Measurements from ENCODE around the gene GADL1. TPM values are rescaled to one million over a fixed set of nuclear protein-coding genes. Genes with fewer than 3 reads are reported as not detected.

Gene GADL1
- total RNA-seq, 4 donors from 2014 or later: not detected

DNA sequence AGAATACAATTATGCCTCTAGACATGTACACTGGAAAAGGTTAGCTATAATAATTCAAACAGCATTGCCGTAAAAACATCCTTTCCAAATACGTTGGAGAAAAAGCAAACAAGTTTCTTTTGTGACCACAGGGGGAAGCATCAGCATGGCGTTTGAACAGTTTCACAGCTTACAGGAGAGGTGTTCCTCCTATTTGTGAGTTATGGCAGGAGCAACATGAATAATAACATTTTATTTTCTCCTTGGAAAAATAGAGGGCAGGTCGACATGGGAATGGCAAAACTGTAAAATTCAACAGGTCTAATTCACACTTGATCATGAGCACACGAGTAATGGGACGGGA lies 39.7 kb upstream of the GADL1 start:
- Histone ChIP-seq H3K4me3 (peak overlapping the region in 1 of 4 donors; percentile 6), H3K27me3 (no peaks in the 10 kb centered on the region), H3K4me1 (peaks cover 0 to 14% (median 1%) of the 10 kb centered on the region in 4 donors), H3K27ac (no peak overlapping the region), H3K36me3 (no peaks in the 10 kb centered on the region), H3K9me3 (no peaks in the 10 kb centered on the region)
- WGBS, 2 donors: 15 to 18% methylated on average over 6 of the region's 6 CpGs
- TF ChIP-seq, protein P1, sequence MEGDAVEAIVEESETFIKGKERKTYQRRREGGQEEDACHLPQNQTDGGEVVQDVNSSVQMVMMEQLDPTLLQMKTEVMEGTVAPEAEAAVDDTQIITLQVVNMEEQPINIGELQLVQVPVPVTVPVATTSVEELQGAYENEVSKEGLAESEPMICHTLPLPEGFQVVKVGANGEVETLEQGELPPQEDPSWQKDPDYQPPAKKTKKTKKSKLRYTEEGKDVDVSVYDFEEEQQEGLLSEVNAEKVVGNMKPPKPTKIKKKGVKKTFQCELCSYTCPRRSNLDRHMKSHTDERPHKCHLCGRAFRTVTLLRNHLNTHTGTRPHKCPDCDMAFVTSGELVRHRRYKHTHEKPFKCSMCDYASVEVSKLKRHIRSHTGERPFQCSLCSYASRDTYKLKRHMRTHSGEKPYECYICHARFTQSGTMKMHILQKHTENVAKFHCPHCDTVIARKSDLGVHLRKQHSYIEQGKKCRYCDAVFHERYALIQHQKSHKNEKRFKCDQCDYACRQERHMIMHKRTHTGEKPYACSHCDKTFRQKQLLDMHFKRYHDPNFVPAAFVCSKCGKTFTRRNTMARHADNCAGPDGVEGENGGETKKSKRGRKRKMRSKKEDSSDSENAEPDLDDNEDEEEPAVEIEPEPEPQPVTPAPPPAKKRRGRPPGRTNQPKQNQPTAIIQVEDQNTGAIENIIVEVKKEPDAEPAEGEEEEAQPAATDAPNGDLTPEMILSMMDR (IDR thresholded peaks at IDR 0.05): peak; percentile 41 to 60 (median 45)
- no peak for TF ChIP-seq POLR2A (IDR thresholded peaks at IDR 0.05)
- no peak for DNase-seq (ENCODE audit: low spot score in 2 of 2)

DNA sequence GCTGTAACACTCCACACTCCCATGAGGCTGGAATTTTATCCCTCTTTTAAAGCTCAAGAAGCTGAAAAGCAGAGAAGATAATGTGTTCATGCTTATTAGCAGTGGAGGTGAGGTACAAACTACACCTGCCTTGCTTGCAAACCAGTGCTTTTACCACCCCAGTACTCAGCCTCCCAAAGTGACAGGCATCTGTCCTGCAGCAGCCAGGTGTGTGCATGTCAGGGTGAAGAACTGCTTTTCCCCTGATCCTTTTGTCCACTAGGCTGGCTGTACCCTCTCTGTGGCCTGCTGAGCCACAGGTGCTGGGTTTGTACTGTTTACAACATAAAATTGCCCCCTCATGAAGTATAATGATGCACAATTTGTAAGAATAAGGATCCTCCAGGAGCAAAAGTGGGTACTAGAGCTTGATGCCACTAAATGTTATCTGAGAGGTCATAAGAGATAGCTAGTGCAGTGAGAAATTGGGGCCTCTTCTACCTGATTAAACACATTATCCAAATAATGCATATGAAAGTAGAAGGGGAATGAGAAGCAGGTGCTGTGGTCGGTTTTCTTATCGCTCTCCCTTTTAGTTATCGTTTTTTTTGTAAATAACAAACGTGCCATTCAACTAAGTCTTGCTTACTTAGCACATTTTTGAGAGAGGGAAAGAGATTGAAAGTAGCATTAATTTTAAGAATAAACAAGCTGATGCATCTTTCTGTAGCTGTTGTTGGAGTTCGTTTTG lies 39.2 kb upstream of the GADL1 start:
- no peaks in the 10 kb centered on the region for H3K9me3 ChIP-seq
- H3K27ac ChIP-seq: no peak overlapping the region
- no peak for TF ChIP-seq POLR2A (IDR thresholded peaks at IDR 0.05)
- TF ChIP-seq, protein P1 (IDR thresholded peaks at IDR 0.05): no peak
- TF ChIP-seq EP300 (IDR thresholded peaks at IDR 0.05): no peak
- peaks cover 0 to 14% (median 1%) of the 10 kb centered on the region in 4 donors for H3K4me1 ChIP-seq
- no peaks in the 10 kb centered on the region for H3K27me3 ChIP-seq
- WGBS, 2 donors: 18 to 20% methylated on average over 5 of the region's 5 CpGs
- H3K36me3 ChIP-seq: no peaks in the 10 kb centered on the region
- H3K4me3 ChIP-seq: peak overlapping the region in 1 of 4 donors; percentile 6
- DNase-seq (ENCODE audit: low spot score in 2 of 2): no peak

DNA sequence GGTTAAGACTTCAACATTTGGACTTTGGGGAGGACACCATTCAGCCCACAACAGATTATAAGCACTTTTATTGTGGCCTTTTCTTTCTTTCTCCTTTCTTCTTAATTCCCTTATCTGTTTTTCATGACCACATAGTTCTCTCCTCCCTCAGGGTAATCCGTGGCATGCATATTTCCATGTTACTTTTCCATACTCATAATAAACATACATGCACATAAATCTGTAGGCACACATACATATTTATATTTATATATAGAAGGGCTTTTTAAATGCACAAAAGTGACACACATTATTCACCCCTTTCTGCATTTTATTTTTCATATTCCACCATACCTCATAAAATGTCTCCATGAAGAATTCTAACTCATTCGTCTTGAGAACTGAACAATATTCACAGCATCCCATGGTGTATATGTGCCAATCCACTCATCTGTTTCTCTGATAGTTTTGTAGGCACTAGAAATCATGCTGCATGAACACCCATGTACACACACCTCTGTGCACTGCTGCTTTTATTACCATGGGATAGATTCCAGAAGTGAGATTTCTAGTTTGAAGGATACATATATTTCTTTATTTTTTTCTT lies 38.1 kb upstream of the GADL1 start:
- TF ChIP-seq, protein P1 (IDR thresholded peaks at IDR 0.05): no peak
- no peak for TF ChIP-seq EP300 (IDR thresholded peaks at IDR 0.05)
- no peak for TF ChIP-seq POLR2A (IDR thresholded peaks at IDR 0.05)
- Histone ChIP-seq H3K27me3 (no peaks in the 10 kb centered on the region), H3K9me3 (no peaks in the 10 kb centered on the region), H3K36me3 (no peaks in the 10 kb centered on the region), H3K4me3 (no peak overlapping the region), H3K27ac (no peak overlapping the region), H3K4me1 (peaks cover 0 to 14% (median 1%) of the 10 kb centered on the region in 4 donors)
- no peak for DNase-seq (ENCODE audit: low spot score in 2 of 2)
- WGBS, 2 donors: 60 to 87% methylated on average over 2 of the region's 2 CpGs

DNA sequence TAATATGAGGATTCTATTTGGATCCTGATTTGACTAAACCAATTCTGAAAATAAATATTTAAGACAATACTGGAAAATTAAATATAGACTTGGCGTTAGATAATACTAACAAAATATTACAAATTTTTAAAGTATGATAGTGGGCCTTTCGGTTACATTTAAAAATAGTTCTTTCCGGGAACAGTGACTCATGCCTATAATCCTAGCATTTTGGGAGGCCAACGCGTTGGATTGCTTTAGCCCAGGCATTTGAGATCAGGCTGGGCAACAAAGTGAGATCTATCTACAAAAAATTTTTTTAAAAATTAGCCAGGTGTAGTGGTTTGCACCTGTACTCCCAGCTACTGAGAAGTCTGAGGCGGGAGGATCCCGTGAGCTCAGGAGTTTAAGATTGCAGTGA lies 30.3 kb upstream of the GADL1 start:
- no peak for DNase-seq (ENCODE audit: low spot score in 2 of 2)
- no peaks in the 10 kb centered on the region for H3K4me1 ChIP-seq
- 74 to 89% methylated on average over 7 of the region's 7 CpGs for WGBS, 2 donors
- no peaks in the 10 kb centered on the region for H3K36me3 ChIP-seq
- peaks cover 0 to 3% (median 0%) of the 10 kb centered on the region in 4 donors for H3K9me3 ChIP-seq
- H3K27ac ChIP-seq: no peak overlapping the region
- no peaks in the 10 kb centered on the region for H3K27me3 ChIP-seq
- no peak overlapping the region for H3K4me3 ChIP-seq
- TF ChIP-seq EP300 (IDR thresholded peaks at IDR 0.05) (no peak), POLR2A (IDR thresholded peaks at IDR 0.05) (no peak)
- TF ChIP-seq, protein P1 (IDR thresholded peaks at IDR 0.05): no peak

DNA sequence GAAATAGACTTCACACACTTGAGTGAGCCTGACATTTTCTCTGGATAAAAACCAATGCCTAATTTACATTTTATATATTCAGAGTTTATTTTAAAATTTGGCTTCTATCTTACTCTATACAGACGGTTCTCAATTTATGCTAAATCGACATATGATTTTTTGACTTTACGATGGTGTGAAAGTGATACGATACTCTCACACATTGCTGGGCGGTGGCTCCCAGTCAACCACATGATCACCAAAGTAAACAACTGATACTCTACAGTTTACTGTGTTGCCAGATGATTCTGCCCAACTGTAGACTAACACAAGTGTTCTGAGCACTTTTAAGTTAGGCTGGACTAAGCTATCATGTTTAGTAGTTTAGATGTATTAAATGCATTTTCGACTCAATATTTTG lies 25.1 kb upstream of the GADL1 start:
- TF ChIP-seq POLR2A (IDR thresholded peaks at IDR 0.05): no peak
- no peak for TF ChIP-seq EP300 (IDR thresholded peaks at IDR 0.05)
- TF ChIP-seq, protein P1 (IDR thresholded peaks at IDR 0.05): no peak
- H3K27me3 ChIP-seq: no peaks in the 10 kb centered on the region
- H3K9me3 ChIP-seq: peaks cover 0 to 3% (median 0%) of the 10 kb centered on the region in 4 donors
- DNase-seq (ENCODE audit: low spot score in 2 of 2): no peak
- no peaks in the 10 kb centered on the region for H3K36me3 ChIP-seq
- WGBS, 2 donors: 95% methylated on average over 6 of the region's 6 CpGs
- no peaks in the 10 kb centered on the region for H3K4me1 ChIP-seq
- no peak overlapping the region for H3K27ac ChIP-seq
- no peak overlapping the region for H3K4me3 ChIP-seq

Data from tibial nerve (tissue), 4 donors.